Large intestine (tissue), 3 donors: ENCODE measurements around the gene TYR. TPM values are rescaled to one million over a fixed set of nuclear protein-coding genes. Genes with fewer than 3 reads are reported as not detected.
"Not testable (repeated sequence)": the region's sequence is repeated elsewhere in the genome, so short reads cannot be mapped to it uniquely, and the experiment has no call there.

Experiments used
- DNase-seq, 2 donors: peaks; one replicate each; pipeline versions ENCODE4 v3.0.0 to v3.0.0-alpha.2; 2013
- H3K27ac ChIP-seq: one replicate; pipeline ENCODE4 v1.5.1; 2013; ENCODE audit warnings: low read length
- H3K27me3 ChIP-seq: 2 replicates; pipeline ENCODE4 v1.6.1; 2013; ENCODE audit warnings: low read length; ENCODE audit not compliant: control insufficient read depth, insufficient read depth
- H3K36me3 ChIP-seq: 2 replicates; pipeline ENCODE4 v1.6.1; 2013; ENCODE audit warnings: low read length; ENCODE audit not compliant: control insufficient read depth, insufficient read depth
- H3K4me1 ChIP-seq: one replicate; pipeline ENCODE4 v1.6.1; 2013; ENCODE audit warnings: low read length; ENCODE audit not compliant: control insufficient read depth, insufficient read depth
- H3K4me3 ChIP-seq: one replicate; pipeline ENCODE4 v1.5.1; 2013; ENCODE audit warnings: low read length
- H3K9me3 ChIP-seq: one replicate; pipeline ENCODE4 v1.6.1; 2013; ENCODE audit warnings: mild to moderate bottlenecking, low read depth, low read length, moderate library complexity; ENCODE audit not compliant: control insufficient read depth
- WGBS: methylation state at CpG from one replicate; pipeline ENCODE4 v1.1.5; 2013; ENCODE audit warnings: low lambda C conversion rate; ENCODE audit not compliant: insufficient coverage; 5-methylcytosine and 5-hydroxymethylcytosine counted together
- polyA plus RNA-seq: library from polyadenylated mRNA; unstranded; fragments of 120-200 nt; gene quantifications from one replicate; pipeline ENCODE4 v1.2.1, GENCODE V29; 2013

TYR gene
- polyA plus RNA-seq, 1 donor = not detected

DNA sequence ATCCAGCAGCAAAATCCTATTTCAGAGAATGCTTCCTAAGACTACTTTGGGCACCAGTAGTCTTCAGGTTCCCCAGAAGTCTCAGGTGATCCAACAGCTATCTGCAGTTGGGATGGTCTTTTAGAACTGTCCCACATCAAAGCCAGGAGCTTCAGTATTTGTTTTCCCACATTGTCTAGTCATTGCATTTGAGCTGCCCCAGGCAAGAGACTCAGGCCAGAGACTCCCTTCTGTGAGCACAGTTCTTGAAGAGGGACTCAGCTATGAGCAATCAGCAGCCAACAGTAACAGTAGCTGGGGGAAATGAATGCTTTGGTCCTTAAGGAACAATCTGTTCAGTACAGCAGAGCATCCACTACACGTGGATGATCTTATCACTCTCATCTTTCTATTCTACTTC is 125.4 kb downstream of the TYR start:
- 82% methylated on average over 1 of the region's 1 CpG for WGBS
- not testable (repeated sequence) for DNase-seq, H3K36me3 ChIP-seq, H3K9me3 ChIP-seq, H3K4me1 ChIP-seq, H3K27me3 ChIP-seq, H3K27ac ChIP-seq, H3K4me3 ChIP-seq

DNA sequence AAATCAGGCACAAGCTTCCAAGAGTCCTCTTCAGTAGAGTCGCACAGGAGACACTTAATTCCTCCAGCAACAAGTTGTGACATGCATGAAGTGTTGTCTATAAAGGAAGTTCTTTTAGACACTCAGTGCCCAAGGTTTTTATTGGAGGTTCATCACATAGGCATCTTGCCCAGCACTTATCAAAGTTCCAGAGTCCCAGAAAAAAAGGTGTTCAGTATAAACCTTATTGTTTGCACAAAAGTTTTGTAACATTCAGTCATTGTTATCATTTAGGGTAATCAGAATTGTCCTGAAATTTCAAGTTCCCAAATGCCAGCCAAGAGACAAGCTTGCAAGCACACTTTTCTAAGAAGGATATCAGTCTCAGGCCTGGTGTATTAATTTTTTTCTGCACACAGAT is 130.6 kb downstream of the TYR start:
- H3K27ac ChIP-seq, H3K4me3 ChIP-seq, H3K36me3 ChIP-seq, H3K4me1 ChIP-seq, H3K27me3 ChIP-seq, DNase-seq, H3K9me3 ChIP-seq: not testable (repeated sequence)
- no CpG with 5 or more reads among the region's 1 CpG for WGBS

DNA sequence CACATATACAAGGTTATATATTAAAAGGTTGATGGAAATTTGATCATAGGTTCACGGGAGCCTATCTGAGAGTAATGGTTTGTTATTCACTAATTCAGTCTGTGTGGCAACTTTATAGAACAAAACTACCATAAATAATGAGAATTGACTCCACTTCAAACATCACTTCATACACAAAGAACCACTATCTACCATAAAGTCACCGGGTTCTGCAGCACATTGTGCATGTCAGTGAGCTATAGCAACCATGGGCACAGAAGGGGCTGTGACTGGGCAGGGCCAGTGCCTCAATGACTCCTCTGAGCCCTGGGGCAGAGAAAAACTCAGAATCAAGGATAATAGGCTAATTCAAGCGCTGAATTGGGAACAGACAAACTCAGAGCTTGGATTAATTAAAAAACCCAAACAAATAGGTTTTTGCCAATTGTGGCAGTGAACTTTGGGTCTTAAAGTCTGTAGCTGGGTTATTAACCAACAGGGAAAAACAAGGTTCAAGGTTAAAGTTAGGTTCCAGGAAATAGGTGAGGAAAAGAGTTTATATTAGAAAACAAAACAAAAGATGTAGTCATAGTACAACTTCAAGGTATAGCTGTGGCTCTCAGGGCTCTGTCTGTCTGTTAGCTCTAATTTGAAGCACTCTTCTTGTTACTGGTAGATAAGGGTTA is 131.8 kb downstream of the TYR start:
- WGBS = no CpG with 5 or more reads among the region's 3 CpGs
- not testable (repeated sequence) for H3K36me3 ChIP-seq

DNA sequence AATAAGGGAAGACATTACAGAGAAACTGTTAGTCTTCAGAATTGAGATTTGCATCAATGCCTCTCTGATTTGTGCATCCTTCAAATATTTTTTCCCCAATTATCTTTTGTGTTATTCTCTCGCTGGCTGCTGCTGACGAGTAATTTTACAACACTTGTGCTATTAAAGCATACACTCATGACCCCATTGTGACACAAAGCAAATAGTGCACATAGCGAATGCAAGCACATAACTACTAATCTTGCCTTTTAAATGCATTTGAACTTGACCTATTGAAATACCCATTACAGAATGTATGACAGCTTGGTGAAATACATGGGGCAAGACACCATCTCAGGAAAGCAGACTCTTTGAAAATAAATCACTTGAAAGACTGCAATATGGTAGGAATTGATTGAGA is 132.9 kb downstream of the TYR start:
- WGBS = no CpG with 5 or more reads among the region's 3 CpGs
- H3K4me1 ChIP-seq, DNase-seq, H3K36me3 ChIP-seq, H3K27ac ChIP-seq, H3K27me3 ChIP-seq, H3K4me3 ChIP-seq, H3K9me3 ChIP-seq: not testable (repeated sequence)

More for the DNA sequence above, 131.8 kb downstream of the TYR start:
- not testable (repeated sequence) for H3K27ac ChIP-seq, H3K9me3 ChIP-seq, H3K4me1 ChIP-seq, H3K4me3 ChIP-seq, H3K27me3 ChIP-seq, DNase-seq

DNA sequence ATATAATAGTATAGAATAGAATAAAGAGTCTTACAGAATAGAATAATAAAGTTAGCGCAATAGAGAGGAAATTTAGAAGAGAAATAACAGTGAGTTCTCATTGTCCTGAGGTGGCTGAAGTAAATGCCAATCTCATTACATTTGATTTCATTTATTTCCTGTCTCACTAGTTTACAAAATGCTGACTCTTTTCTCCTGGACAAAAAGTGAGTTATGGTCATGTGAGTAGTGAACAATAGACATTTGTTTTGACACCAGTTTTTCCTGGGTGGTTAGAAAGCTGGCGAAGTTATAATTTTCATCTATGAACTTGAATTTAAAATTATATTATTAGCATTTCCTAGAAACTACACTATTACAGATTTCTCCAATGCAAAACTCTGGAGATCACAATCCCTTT is 143.7 kb downstream of the TYR start:
- DNase-seq = no peak
- 100% methylated on average over 1 of the region's 2 CpGs for WGBS
- H3K27me3 ChIP-seq = no peaks in the 10 kb centered on the region
- H3K36me3 ChIP-seq = no peaks in the 10 kb centered on the region
- no peak overlapping the region for H3K27ac ChIP-seq
- no peaks in the 10 kb centered on the region for H3K9me3 ChIP-seq
- H3K4me1 ChIP-seq = no peaks in the 10 kb centered on the region
- no peak overlapping the region for H3K4me3 ChIP-seq

DNA sequence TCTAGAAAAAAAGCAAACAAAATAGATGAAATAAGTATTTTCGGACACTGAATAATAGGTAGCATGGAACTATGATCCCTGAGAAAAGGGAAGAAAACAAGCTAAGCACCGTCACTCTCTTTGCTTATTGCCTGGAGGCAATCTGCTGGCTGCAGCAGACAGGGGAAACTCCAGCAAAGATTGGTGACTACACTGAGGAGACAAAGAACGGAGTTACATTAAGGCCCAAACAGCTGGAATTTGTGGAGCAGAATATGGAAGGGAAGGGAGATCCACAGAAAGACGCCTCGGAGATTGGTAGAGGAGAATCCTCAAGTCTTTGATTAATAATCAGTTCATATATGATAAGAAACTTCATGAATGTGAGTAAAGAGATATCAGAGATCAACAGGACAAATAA is 150.2 kb downstream of the TYR start:
- Histone ChIP-seq H3K4me1 (no peaks in the 10 kb centered on the region), H3K36me3 (no peaks in the 10 kb centered on the region), H3K9me3 (no peaks in the 10 kb centered on the region), H3K4me3 (no peak overlapping the region), H3K27ac (no peak overlapping the region), H3K27me3 (no peaks in the 10 kb centered on the region)
- DNase-seq = no peak
- 87% methylated on average over 4 of the region's 5 CpGs for WGBS

DNA sequence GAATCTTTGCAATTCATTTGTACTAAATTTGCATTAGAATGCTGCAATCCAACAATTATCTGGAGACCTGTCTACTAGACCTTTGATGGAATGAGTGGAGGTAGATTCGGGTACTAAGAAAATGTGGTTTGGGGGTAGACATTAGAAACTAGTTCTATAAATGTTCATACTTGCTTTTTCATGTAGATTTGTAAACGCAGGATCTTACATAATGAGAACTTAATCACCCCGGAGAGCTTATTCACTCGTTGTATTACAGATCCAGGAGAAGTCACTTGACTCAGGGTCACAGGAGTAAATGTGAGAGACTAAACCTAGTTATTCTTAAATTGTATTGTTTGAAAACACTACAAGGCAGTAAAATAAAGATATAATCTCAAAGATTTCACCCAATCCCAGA is 154.3 kb downstream of the TYR start:
- not testable (repeated sequence) for H3K27me3 ChIP-seq, H3K36me3 ChIP-seq, H3K27ac ChIP-seq, H3K9me3 ChIP-seq, H3K4me1 ChIP-seq, DNase-seq, H3K4me3 ChIP-seq
- WGBS = no CpG with 5 or more reads among the region's 4 CpGs

DNA sequence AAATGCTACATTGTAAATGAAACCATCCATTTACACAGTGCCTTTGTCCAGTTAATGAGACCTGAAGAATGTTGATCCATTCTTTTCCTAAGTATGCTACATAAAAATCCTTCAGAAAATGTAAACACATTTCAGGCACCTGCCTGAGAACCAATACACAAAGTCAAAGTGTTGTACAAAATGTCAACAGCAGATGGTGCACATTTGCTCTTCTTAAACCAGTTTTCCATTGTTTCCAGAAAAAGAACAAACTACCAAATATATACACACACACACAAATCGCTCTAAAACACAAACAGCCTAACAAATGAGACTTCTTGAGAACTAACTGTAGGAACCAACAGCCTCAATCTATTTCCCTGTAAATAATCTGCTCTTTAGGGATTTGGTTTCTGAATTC is 156.0 kb downstream of the TYR start:
- not testable (repeated sequence) for H3K27me3 ChIP-seq, H3K4me3 ChIP-seq, DNase-seq, H3K4me1 ChIP-seq, H3K27ac ChIP-seq, H3K9me3 ChIP-seq, H3K36me3 ChIP-seq
- no CpG with 5 or more reads among the region's 1 CpG for WGBS

DNA sequence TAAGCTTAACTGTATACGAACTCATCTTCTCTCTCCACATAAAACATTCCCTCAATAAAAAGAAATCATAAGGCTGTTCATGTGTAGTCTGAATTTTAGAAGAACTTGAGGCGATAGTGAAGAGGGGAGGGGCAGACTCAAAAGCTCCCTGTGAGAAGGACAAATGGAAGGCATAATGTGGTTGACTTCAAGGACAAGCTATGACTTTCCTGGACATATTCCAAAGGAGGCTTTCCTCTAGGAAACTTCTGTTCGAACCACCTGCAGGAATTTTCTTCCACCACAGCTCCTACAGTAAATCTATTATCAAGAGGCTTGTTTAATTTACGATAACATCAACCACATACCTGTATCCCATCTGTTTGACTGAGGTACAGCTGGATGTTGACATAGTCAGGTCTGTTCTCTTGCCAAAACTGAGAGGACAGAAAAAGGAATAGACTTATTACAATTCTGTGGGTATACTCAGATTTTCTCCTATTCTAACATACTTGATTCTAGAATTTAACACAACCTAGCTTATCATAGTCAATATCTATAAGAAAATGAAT is 159.5 kb downstream of the TYR start:
- H3K4me3 ChIP-seq, H3K4me1 ChIP-seq, H3K9me3 ChIP-seq, H3K36me3 ChIP-seq, H3K27ac ChIP-seq, DNase-seq, H3K27me3 ChIP-seq: not testable (repeated sequence)
- WGBS = no CpG with 5 or more reads among the region's 4 CpGs

DNA sequence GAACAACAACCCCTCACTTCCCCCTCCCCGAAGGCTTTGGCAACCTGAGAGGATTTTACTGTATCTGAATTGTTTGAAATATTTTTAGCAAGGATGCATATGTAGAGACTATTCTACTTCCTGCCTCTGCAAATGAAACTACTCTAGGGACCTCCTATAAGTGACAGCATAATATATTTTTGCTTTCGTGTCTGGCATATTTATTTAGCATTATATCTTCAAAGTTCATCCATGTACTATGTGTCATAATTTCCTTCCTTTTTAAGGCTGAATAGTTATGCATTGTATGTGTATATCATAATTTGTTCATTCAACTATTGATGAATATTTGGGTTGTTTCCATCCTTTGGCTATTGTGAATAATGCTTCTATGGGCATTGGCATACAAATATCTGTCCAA is 160.4 kb downstream of the TYR start:
- not testable (repeated sequence) for H3K36me3 ChIP-seq, H3K9me3 ChIP-seq, H3K4me3 ChIP-seq, H3K27me3 ChIP-seq, H3K27ac ChIP-seq, H3K4me1 ChIP-seq, DNase-seq
- WGBS = no CpG with 5 or more reads among the region's 2 CpGs

DNA sequence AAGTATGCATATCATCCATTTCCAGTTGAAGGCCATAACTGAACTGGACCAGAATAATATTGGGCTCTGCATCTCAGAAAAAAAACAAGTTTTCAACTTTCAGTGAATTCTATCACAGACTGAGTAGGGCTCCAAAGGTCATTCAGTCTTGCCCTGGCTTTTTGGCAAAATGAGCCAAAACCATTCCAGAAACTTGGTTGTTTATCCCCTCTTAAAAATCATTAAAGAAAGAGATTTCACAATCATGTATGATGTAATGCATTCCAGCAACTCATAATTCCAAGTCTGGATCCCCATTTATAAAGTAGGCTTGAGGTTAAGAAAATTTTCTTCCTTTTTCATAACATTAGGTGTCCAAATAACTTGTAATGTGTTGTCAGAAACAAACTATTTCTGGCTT is 162.8 kb downstream of the TYR start:
- DNase-seq, H3K27me3 ChIP-seq, H3K9me3 ChIP-seq, H3K4me3 ChIP-seq, H3K36me3 ChIP-seq, H3K27ac ChIP-seq, H3K4me1 ChIP-seq: not testable (repeated sequence)
